ENCODE results near the gene CLHC1. TPM values are rescaled to one million over a fixed set of nuclear protein-coding genes. Genes with fewer than 3 reads are reported as not detected.
"Not testable (repeated sequence)": the region's sequence is repeated elsewhere in the genome, so short reads cannot be mapped to it uniquely, and the experiment has no call there.

CLHC1 gene
- total RNA-seq, 6 experiments from 2014 or later: 5.1 to 8.4 (median 6.2) TPM

GRCh38 chr2:55204536-55204935 lies 27.6 kb downstream of the CLHC1 start:
- Mint-ChIP-seq H3K9me3 (peaks cover 4% of the 10 kb centered on the region; the same call in 1 of the 2 replicates), H3K36me3 (ENCODE audit: low read depth) (peaks cover 61% of the 10 kb centered on the region), H3K27ac (no peak overlapping the region), H3K27me3 (ENCODE audit: insufficient read depth) (no peaks in the 10 kb centered on the region), H3K4me1 (ENCODE audit: low read depth) (no peaks in the 10 kb centered on the region), H3K4me3 (no peak overlapping the region)
- TF ChIP-seq CTCF (IDR thresholded peaks at IDR 0.05): no peak
- DNase-seq: no peak

- H3K36me3 Mint-ChIP-seq (ENCODE audit: low read depth): peaks cover 75% of the 10 kb centered on the region
- H3K9me3 Mint-ChIP-seq: peaks cover 4% of the 10 kb centered on the region; the same call in 1 of the 2 replicates
- DNase-seq: no peak
- no peak for TF ChIP-seq CTCF (IDR thresholded peaks at IDR 0.05)
- no peaks in the 10 kb centered on the region for H3K27me3 Mint-ChIP-seq (ENCODE audit: insufficient read depth)
- no peak overlapping the region for H3K4me3 Mint-ChIP-seq
- no peak overlapping the region for H3K27ac Mint-ChIP-seq
- H3K4me1 Mint-ChIP-seq (ENCODE audit: low read depth): no peaks in the 10 kb centered on the region
Observed at GRCh38 chr2:55200416-55200815, 31.7 kb downstream of the CLHC1 start.

- Mint-ChIP-seq H3K27me3 (ENCODE audit: insufficient read depth) (no peaks in the 10 kb centered on the region; the same call in 1 of the 2 replicates), H3K36me3 (ENCODE audit: low read depth) (peaks cover 61% of the 10 kb centered on the region), H3K9me3 (no peaks in the 10 kb centered on the region), H3K4me1 (ENCODE audit: low read depth) (no peaks in the 10 kb centered on the region), H3K4me3 (no peak overlapping the region), H3K27ac (no peak overlapping the region)
- TF ChIP-seq CTCF (IDR thresholded peaks at IDR 0.05): no peak
- no peak for DNase-seq
Observed at GRCh38 chr2:55196526-55196925, 35.6 kb downstream of the CLHC1 start.

- H3K27me3 Mint-ChIP-seq (ENCODE audit: insufficient read depth); H3K4me1 Mint-ChIP-seq (ENCODE audit: low read depth); H3K27ac Mint-ChIP-seq; H3K9me3 Mint-ChIP-seq; DNase-seq; H3K4me3 Mint-ChIP-seq: not testable (repeated sequence)
- peaks cover 46% of the 10 kb centered on the region for H3K36me3 Mint-ChIP-seq (ENCODE audit: low read depth)
Observed at GRCh38 chr2:55191888-55192287, 40.2 kb downstream of the CLHC1 start.

GRCh38 chr2:55186837-55187236 lies 45.3 kb downstream of the CLHC1 start:
- H3K36me3 Mint-ChIP-seq (ENCODE audit: low read depth): peaks cover 21% of the 10 kb centered on the region
- not testable (repeated sequence) for H3K27ac Mint-ChIP-seq; DNase-seq; H3K9me3 Mint-ChIP-seq; H3K27me3 Mint-ChIP-seq (ENCODE audit: insufficient read depth); H3K4me3 Mint-ChIP-seq; H3K4me1 Mint-ChIP-seq (ENCODE audit: low read depth)

- Mint-ChIP-seq H3K9me3 (no peaks in the 10 kb centered on the region), H3K4me3 (no peak overlapping the region), H3K27me3 (ENCODE audit: insufficient read depth) (no peaks in the 10 kb centered on the region), H3K36me3 (ENCODE audit: low read depth) (no peaks in the 10 kb centered on the region), H3K4me1 (ENCODE audit: low read depth) (peaks cover 10% of the 10 kb centered on the region), H3K27ac (no peak overlapping the region)
- DNase-seq: no peak
- no peak for TF ChIP-seq CTCF (IDR thresholded peaks at IDR 0.05)
Observed at GRCh38 chr2:55180374-55180773, 51.7 kb downstream of the CLHC1 start.

GRCh38 chr2:55176094-55176415 lies 56.0 kb downstream of the CLHC1 start:
- Mint-ChIP-seq H3K27ac (no peak overlapping the region), H3K9me3 (no peaks in the 10 kb centered on the region), H3K4me1 (ENCODE audit: low read depth) (peaks cover 13% of the 10 kb centered on the region), H3K36me3 (ENCODE audit: low read depth) (no peaks in the 10 kb centered on the region), H3K27me3 (ENCODE audit: insufficient read depth) (no peaks in the 10 kb centered on the region), H3K4me3 (no peak overlapping the region)
- no peak for TF ChIP-seq CTCF (IDR thresholded peaks at IDR 0.05)
- no peak for DNase-seq

Measured in HFFc6 (cell line).